ENCODE data around the gene WNT3A. TPM values are rescaled to one million over a fixed set of nuclear protein-coding genes. Genes with fewer than 3 reads are reported as not detected.

The WNT3A gene
- total RNA-seq, 1 experiment from 2014 or later: not detected

GRCh38 chr1:228021355-228022030, 14.7 kb downstream of the WNT3A start:
- in situ Hi-C loops (cut with HindIII; ENCODE audit: low sequenced_read_pairs): no loop called here
- DNase-seq (ENCODE audit: low spot score): no peak

DNA sequence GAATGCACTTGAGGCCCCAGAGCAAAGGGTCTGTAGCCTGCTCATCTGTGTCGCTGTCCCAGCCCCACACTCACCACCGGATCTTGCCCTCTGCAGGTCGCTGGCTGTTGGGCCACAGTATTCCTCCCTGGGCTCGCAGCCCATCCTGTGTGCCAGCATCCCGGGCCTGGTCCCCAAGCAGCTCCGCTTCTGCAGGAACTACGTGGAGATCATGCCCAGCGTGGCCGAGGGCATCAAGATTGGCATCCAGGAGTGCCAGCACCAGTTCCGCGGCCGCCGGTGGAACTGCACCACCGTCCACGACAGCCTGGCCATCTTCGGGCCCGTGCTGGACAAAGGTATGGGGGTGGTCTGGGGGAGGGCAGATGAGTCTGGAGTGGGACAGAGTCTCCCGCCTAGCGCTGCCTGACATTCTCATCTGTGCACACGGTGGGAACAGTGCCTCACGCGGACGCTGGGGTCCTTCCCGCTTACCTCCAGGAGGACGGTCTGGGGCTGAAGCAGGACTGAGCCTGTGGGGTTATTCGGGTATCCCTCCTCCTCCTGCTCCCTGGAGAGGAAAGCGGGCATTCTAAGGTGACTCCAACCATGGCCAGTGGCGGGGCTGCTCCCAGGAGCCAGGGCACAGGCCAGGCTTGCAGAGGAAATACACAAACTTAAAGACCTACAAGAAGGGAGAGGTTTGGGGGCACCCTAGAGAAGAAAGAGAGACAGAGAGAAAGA, 15.9 kb downstream of the WNT3A start:
- no peak for DNase-seq (ENCODE audit: low spot score)
- in situ Hi-C loops (cut with HindIII; ENCODE audit: low sequenced_read_pairs): no loop called here

GRCh38 chr1:228023294-228023639, 16.5 kb downstream of the WNT3A start:
- no peak for DNase-seq (ENCODE audit: low spot score)
- in situ Hi-C loops (cut with HindIII; ENCODE audit: low sequenced_read_pairs): no loop called here

DNA sequence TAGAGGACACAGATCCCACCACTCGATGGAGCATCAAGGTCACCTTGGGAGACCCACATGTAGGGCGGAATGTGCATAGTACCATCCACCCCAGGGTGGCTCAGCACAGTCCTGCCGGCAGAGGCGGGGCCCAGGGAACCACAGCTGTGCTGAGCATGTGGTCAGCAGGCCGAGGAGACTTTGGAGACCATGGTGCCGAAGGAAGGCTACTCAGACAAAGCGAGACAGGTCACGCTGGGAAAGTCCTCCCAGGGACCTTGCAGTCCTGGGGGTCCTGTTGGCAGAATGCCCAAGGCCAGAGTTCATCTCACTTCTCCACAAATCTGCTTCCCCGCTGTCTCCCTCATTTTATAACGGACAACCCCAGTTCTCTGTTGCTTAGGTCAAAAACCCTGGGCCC, 22.5 kb downstream of the WNT3A start:
- in situ Hi-C loops (cut with HindIII; ENCODE audit: low sequenced_read_pairs): no loop called here
- no peak for DNase-seq (ENCODE audit: low spot score)

DNA sequence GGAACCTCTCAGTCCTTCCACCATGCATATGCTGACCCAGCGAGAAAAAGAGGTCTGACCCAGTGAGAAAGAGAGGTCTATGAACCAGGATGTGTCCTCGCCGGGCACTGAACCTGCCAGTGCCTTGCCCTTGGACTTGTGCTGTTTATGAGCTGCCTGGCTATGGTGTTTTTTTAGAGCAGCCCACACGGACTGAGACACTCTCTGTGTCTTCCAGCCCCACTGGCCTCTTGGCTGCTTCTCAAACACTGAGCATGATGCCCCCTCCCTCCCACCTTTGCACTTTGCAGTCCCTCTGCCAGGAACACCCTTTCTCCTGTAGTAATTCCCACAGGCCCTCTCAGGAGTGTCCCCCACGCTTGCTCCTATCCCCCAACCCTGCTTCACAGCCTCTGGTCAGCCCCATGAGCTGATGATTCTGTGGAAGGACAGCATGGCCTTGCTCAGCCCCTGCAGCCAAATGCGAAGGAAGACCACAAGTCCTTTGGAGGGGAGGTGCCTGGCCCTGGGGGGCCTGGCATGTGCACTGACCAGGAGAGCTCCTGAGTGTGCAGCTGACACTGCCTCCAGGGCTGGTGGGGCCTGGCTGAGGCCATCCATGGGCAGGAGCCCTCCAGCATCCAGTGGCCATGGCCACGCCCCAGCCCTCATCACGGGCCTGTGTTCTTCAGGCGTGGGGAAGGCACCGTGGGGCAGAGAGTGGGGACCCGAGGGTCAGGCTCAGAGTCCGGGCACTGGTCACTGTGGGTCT, 23.8 kb downstream of the WNT3A start:
- DNase-seq (ENCODE audit: low spot score): no peak
- in situ Hi-C loops (cut with HindIII; ENCODE audit: low sequenced_read_pairs): no loop called here

GRCh38 chr1:228031276-228031995, 24.6 kb downstream of the WNT3A start:
- in situ Hi-C loops (cut with HindIII; ENCODE audit: low sequenced_read_pairs): no loop called here
- no peak for DNase-seq (ENCODE audit: low spot score)

GRCh38 chr1:228032041-228032440, 25.2 kb downstream of the WNT3A start:
- in situ Hi-C loops (cut with HindIII; ENCODE audit: low sequenced_read_pairs): no loop called here
- DNase-seq (ENCODE audit: low spot score): no peak

DNA sequence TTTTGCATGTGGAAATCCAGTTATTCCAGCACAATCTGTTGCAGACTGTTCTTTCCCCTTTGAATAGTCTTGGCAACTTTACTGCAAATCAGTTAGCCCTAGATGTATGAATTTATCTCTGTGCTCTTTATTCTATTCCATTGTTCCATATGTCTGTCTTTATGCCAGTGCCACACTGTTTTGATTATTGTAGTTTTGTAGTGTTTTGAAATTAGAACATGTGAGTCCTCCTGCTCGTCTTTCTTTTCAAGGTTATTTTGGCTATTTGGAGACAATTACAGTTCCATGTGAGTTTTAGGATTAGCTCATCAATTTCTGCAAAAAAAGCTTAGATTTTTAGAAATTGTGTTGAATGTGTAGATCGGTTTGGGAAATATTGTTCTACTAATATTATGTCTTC, 26.6 kb downstream of the WNT3A start:
- in situ Hi-C loops (cut with HindIII; ENCODE audit: low sequenced_read_pairs): no loop called here
- DNase-seq (ENCODE audit: low spot score): no peak

DNA sequence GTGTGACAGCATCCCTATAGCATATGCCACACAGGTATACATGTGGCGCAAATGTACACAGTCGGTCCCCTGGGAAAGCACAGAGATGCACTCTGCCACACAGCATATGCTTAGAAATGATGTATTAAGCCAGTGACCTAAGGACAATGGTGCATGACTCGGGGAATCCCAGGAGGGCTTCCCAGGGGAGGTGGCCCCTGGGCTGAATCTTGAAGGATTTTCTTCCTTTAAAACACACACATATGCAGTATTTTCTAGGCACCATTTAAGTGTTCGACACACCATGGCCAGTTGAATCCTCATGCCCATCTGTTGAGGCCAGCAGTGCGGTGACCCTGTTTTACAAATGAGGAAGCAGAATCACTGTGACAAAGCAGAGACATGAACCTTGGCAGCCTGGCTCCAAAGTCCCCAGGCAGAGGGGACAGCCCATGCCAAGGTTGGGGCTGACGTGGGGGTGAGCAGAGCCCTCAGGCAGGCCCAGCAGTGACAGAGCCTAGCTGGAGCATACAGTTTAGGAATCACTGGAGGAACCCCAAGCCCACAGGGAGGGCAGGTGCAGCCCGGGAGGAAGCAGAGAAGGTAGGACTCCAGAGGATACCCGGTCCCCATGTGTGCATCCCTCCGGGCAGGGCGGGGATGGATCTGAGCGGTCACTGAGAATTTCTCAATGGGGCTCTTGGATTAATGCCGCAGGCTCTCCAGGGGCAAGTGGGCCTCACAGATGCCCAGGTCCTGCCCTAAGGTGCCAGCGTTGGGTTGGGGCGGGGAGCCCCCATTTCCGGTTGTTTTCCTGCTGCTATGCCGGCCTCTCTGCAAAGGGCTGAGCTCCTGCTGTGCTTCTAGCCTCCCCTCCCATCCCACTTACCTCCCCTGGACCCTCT, 28.4 kb downstream of the WNT3A start:
- DNase-seq (ENCODE audit: low spot score): no peak
- in situ Hi-C loops (cut with HindIII; ENCODE audit: low sequenced_read_pairs): no loop called here

- DNase-seq (ENCODE audit: low spot score): no peak
- in situ Hi-C loops (cut with HindIII; ENCODE audit: low sequenced_read_pairs): no loop called here
Measured at GRCh38 chr1:228035844-228036243, 29.0 kb downstream of the WNT3A start.

DNA sequence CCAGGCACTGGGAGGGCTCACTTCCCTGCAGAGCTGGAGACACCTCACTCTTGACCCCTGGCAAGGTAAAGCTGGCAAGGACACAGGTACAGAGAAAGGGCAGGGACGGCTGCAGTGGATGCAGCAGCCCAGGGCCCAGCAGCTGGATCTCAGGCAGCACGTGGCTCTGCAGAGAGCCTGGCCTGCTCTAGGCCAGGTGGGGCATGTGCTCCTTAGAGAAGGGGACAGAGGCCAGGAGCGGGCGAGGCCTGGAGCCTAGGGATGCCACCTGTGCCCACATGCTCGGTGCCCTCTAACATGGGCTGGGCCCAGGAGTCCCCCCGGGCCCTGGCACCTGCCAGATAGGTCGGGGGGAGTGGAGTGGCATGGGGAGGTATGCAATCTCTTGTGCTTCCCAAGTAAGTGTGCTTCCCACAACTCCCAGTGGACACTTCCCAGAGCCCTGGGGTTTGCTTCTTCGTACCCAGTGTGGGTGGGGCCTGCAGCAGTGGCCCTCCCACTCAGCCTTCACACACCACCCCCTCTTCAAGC, 30.0 kb downstream of the WNT3A start:
- in situ Hi-C loops (cut with HindIII; ENCODE audit: low sequenced_read_pairs): no loop called here
- DNase-seq (ENCODE audit: low spot score): no peak

DNA sequence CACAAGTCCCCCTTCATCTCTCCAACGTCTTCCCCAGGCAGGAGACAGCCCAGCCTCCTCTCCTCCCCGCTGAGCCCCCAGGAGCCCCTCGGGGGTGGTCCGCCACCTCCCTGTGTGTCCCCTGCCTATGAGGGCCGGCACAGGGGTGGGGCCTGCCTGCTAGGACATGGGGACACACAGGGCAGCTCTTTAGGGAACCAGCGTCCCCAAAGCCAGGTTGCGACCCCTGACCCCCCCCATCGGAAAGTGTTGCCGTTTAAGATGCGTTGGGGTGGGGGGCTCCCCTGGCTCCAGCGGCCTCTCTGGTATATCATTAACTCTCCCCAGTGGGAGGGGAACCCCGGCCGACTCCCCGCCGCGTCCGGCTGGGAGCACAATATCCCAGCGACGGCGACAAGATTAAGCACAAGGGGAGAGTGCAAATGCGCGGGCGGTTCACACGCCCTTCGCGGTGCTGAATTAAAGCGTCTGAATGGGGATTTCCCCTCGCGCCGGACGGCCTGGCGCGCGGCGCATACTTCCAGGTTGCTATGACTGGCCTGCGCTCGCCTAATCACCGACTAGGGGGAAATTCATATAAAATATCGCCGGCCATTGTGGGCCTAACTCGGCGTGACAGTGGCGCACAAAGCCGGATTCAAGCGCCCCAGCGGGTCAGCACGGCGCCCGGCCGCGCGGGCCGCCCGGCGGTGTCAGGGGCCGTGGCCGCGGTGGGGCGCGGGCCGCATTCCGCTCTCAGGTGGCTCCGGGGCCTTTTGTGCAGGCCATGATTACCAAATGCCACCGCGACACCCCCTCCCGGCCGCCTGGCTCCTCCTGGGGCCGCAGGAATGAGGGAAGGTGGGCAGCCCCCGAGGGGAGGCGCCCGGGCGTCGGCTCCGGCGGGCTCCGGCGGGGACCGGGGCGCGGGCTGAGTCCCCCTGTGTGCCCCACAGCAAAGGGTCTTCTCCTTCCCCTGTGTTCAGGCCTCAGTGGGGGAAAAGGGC, 30.9 kb downstream of the WNT3A start:
- in situ Hi-C loops (cut with HindIII; ENCODE audit: low sequenced_read_pairs): no loop called here
- no peak for DNase-seq (ENCODE audit: low spot score)

GRCh38 chr1:228038387-228039005, 31.7 kb downstream of the WNT3A start:
- in situ Hi-C loops (cut with HindIII; ENCODE audit: low sequenced_read_pairs): no loop called here
- DNase-seq (ENCODE audit: low spot score): no peak

DNA sequence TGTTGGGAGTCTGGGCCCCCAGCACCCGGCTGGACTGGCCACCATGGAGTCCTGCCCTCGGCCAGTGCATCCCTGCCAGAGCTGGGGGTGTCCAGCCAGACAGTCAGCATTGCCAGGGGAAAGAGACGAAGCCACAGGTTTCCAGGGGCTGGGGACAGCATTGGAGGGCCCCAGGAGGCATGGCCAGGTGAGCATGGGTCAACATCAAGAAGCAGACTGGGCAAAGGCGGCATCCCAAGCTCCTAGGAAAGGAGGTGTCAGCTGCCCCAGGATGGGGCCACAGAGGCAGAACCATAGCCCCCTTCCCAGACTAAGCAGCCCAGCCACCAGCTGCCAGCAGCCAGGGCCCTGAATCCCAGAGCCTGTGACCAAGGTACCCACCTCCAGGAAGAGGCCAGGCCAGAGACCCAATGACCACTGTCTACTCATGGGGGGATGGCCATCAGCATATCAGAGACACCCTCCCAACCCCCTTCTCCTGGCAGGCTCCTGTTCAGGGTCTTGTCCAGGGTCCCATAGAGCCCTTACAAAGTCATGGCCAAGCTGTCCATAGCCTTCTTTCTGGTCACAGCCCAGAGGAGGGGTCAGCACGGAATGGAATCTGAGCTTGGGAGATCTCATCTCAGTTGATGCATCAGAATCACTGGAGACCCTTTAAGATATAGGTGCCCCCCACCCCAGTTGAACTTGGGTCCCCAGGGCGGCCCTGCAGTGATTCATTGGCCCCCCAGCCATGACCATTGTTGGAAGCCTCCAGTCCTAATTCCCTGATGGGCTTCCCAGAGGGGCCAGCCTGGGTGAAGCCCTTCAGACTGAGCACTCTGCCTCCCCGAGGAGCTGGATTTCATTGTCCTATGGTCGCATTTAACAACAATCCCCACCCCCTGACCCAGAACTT, 32.5 kb downstream of the WNT3A start:
- no peak for DNase-seq (ENCODE audit: low spot score)
- in situ Hi-C loops (cut with HindIII; ENCODE audit: low sequenced_read_pairs): no loop called here

GRCh38 chr1:228039986-228040385, 33.2 kb downstream of the WNT3A start:
- in situ Hi-C loops (cut with HindIII; ENCODE audit: low sequenced_read_pairs): no loop called here
- no peak for DNase-seq (ENCODE audit: low spot score)

GRCh38 chr1:228041316-228041715, 34.5 kb downstream of the WNT3A start:
- in situ Hi-C loops (cut with HindIII; ENCODE audit: low sequenced_read_pairs): no loop called here

More at GRCh38 chr1:228041316-228041715, 34.5 kb downstream of the WNT3A start:
- DNase-seq (ENCODE audit: low spot score): no peak

Data from G401 (cell line).